Measurements from ENCODE around the gene CD22.

GRCh38 chr19:35396240-35396885 lies 67.4 kb downstream of the CD22 start:
- no peak for TF ChIP-seq CTCF (conservative IDR thresholded peaks at IDR 0.05 in 1 of 2, IDR thresholded peaks at IDR 0.05 in 1 of 2; ENCODE audit: low read depth in 1 of 2, low read length in 2 of 2)
- TF ChIP-seq EZH2 (IDR thresholded peaks at IDR 0.05; ENCODE audit: low read length, missing control alignments), result no peak

Data from fibroblast of lung (primary cell).